Activated CD8-positive, alpha-beta T cell treated with anti-CD3 and anti-CD28 coated beads, Interleukin-2, amount 10 ng/mL, durations not matched to agents 7 days and 5 days (primary cell): Measurements from ENCODE around the gene UBE2J2. TPM values are rescaled to one million over a fixed set of nuclear protein-coding genes. Genes with fewer than 3 reads are reported as not detected.

Experiments
- ATAC-seq: fragments of 150-1000 bp; cut with Tn5 transposase; one replicate; pipeline ENCODE4 v1.10.0; 2021; ENCODE audit warnings: moderate library complexity
- CTCF ChIA-PET: fragments of 350-600 bp; sonication (Branson Sonifier 250); formaldehyde crosslinking; loops from one replicate; lab custom pipeline; 2021; ENCODE audit warnings: antibody characterized with exemption; lab: Charles Lee
- POLR2A ChIA-PET: fragments of 350-600 bp; sonication (Branson Sonifier 250); formaldehyde crosslinking; loops from one replicate; lab custom pipeline; 2021; ENCODE audit warnings: antibody characterized with exemption; lab: Charles Lee
- DNase-seq: peaks from one replicate; pipeline ENCODE4 v3.0.0-alpha.2; 2020
- H3K27ac Mint-ChIP-seq: one replicate; pipeline ENCODE4 v1.8.0; 2021; ENCODE audit warnings: mild to moderate bottlenecking, mixed read lengths
- H3K27me3 Mint-ChIP-seq: one replicate; pipeline ENCODE4 v1.8.0; 2021; ENCODE audit warnings: low read depth, mixed read lengths
- H3K36me3 Mint-ChIP-seq: one replicate; pipeline ENCODE4 v1.8.0; 2021; ENCODE audit warnings: low read depth, mixed read lengths
- H3K4me1 Mint-ChIP-seq: one replicate; pipeline ENCODE4 v1.8.0; 2021; ENCODE audit warnings: low read depth, mixed read lengths
- H3K4me3 Mint-ChIP-seq: one replicate; pipeline ENCODE4 v1.8.0; 2021; ENCODE audit warnings: mild to moderate bottlenecking, mixed read lengths
- H3K9me3 Mint-ChIP-seq: one replicate; pipeline ENCODE4 v1.8.0; 2022; ENCODE audit warnings: mixed read lengths; ENCODE audit not compliant: insufficient read depth
- total RNA-seq, 2 experiments: library from RNA; stranded (reverse); gene quantifications; one replicate each; pipeline ENCODE4 v1.2.3, GENCODE V29; 2021

UBE2J2 gene
- total RNA-seq, 2 experiments from 2014 or later = 62.3 to 67.5 TPM

DNA sequence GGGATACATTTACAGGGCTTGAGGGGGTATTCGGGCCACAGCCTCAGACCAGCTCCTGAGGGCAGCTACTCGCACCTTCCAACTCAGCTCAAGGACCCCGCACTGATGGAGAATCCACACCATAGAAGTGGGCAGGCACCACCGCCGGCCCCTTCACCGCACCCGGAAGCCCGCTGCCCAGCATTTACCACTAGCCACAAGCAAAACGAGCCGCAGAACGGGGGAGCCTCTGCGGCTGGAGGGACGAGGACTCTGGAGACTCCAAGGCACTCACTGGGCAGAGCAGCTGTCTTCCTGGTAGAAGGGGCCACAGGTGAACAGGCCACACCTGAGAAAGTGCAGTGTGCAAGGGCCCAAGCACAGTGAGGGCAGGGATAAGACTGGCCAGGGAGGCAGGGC is 5.4 kb downstream of the UBE2J2 start:
- ChIA-PET POLR2A (no interaction called here), CTCF (interaction anchor here (1.0 kb wide), 1 partner anchor 146 kb away, joined by 4 read pairs; no protein-coding TSS in a partner anchor)
- H3K9me3 Mint-ChIP-seq = no peaks in the 10 kb centered on the region
- H3K27me3 Mint-ChIP-seq = no peaks in the 10 kb centered on the region
- no peak overlapping the region for H3K4me3 Mint-ChIP-seq
- DNase-seq (no peak), ATAC-seq (no peak)
- H3K4me1 Mint-ChIP-seq = peaks cover 38% of the 10 kb centered on the region
- peaks cover 46% of the 10 kb centered on the region for H3K36me3 Mint-ChIP-seq
- no peak overlapping the region for H3K27ac Mint-ChIP-seq

- no peak overlapping the region for H3K4me3 Mint-ChIP-seq
- CTCF ChIA-PET = interaction anchor here (1.0 kb wide), 1 partner anchor 145 kb away, joined by 4 read pairs; no protein-coding TSS in a partner anchor
These were observed 6.0 kb downstream of the UBE2J2 start for GRCh38 chr1:1267488-1268283.

DNA sequence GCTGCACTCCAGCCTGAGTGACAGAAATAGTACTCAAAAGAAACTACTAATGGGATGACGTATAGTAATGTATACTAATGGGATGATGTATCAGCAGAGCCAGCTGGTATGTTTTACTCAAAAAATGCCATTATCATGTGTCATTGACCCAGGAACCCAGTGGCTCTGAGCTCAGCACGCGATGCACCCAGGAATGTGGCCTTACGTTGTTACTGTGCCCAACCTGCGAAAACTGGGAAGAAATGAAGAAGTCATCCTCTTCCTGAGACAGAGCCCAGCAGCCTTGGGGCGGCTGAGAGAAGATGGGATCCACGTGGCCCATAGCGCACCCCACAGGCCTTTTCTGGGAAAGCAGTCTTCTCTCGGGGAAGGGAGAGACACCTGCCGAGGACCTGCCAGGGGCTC is 8.8 kb downstream of the UBE2J2 start:
- CTCF ChIA-PET = interaction anchor here (0.8 to 1.9 kb wide), 2 partner anchors 14 to 143 kb away, joined by 3 to 9 read pairs; no protein-coding TSS in a partner anchor
- POLR2A ChIA-PET = interaction anchor here (1.0 kb wide), 1 partner anchor 143 kb away, joined by 3 read pairs; no protein-coding TSS in a partner anchor
- Mint-ChIP-seq H3K9me3 (no peaks in the 10 kb centered on the region), H3K36me3 (peaks cover 43% of the 10 kb centered on the region), H3K4me3 (no peak overlapping the region), H3K27ac (no peak overlapping the region), H3K4me1 (peaks cover 14% of the 10 kb centered on the region), H3K27me3 (no peaks in the 10 kb centered on the region)
- ATAC-seq (no peak), DNase-seq (no peak)

More at GRCh38 chr1:1267488-1268283, 6.0 kb downstream of the UBE2J2 start:
- Mint-ChIP-seq H3K9me3 (no peaks in the 10 kb centered on the region), H3K27me3 (no peaks in the 10 kb centered on the region), H3K36me3 (peaks cover 48% of the 10 kb centered on the region), H3K27ac (no peak overlapping the region), H3K4me1 (peaks cover 34% of the 10 kb centered on the region)
- ATAC-seq (no peak), DNase-seq (no peak)
- POLR2A ChIA-PET = no interaction called here

DNA sequence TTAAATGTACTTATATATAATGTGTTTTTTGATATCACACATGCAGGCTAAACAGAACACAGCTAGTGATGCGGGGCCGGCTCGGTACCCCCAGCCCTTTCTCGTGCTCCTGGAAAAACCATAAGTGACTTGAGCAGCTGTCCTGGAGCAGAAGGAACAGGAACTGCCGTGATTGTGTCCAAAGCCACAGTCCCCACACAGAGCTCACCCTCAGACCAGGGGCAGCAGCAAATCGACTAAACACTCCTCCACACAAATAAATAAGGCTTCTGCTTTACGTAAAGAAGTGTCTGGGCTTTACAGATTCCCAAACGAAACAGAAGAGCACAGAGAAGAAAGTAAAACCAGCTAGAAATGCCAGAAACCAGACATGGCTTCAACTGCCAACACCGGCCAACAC is 9.6 kb downstream of the UBE2J2 start:
- no peak overlapping the region for H3K4me3 Mint-ChIP-seq
- ATAC-seq (no peak), DNase-seq (no peak)
- H3K27me3 Mint-ChIP-seq = no peaks in the 10 kb centered on the region
- CTCF ChIA-PET = interaction anchor here (0.8 to 1.9 kb wide), 2 partner anchors 14 to 142 kb away, joined by 3 to 9 read pairs; no protein-coding TSS in a partner anchor
- POLR2A ChIA-PET = interaction anchor here (0.6 kb wide), 2 partner anchors 9 to 47 kb away, joined by 3 read pairs; no protein-coding TSS in a partner anchor
- H3K4me1 Mint-ChIP-seq = peaks cover 11% of the 10 kb centered on the region
- H3K9me3 Mint-ChIP-seq = no peaks in the 10 kb centered on the region
- H3K36me3 Mint-ChIP-seq = peaks cover 47% of the 10 kb centered on the region
- H3K27ac Mint-ChIP-seq = no peak overlapping the region

DNA sequence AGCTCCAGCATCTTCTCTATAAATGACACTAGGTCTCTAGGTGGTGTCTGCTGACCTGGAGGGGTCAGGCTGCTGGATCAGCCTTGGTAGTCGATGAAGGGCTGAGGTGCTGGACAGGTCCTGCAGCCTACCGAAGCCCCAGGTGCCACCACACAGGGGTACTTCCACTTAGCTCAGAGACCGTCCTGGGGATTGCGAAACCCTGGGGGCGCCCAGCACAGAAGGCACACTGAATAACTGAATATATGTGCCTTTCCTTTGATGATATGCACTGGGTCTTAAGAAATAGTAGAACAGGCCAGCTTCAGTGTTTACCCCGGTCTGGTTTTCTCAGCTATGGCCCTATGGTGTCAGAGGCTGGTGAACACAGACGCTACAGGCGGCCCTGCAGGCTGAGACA is 10.9 kb downstream of the UBE2J2 start:
- ATAC-seq (no peak), DNase-seq (no peak)
- Mint-ChIP-seq H3K4me3 (no peak overlapping the region), H3K27me3 (no peaks in the 10 kb centered on the region), H3K36me3 (peaks cover 52% of the 10 kb centered on the region), H3K27ac (no peak overlapping the region), H3K9me3 (no peaks in the 10 kb centered on the region), H3K4me1 (peaks cover 11% of the 10 kb centered on the region)
- CTCF ChIA-PET = no interaction called here
- POLR2A ChIA-PET = no interaction called here

GRCh38 chr1:1262071-1262470 is 11.6 kb downstream of the UBE2J2 start:
- ChIA-PET POLR2A (no interaction called here), CTCF (interaction anchor here (1.3 to 1.7 kb wide), 2 partner anchors 11 to 30 kb away, joined by 4 to 6 read pairs; no protein-coding TSS in a partner anchor)
- Mint-ChIP-seq H3K4me3 (no peak overlapping the region), H3K27me3 (no peaks in the 10 kb centered on the region), H3K9me3 (no peaks in the 10 kb centered on the region), H3K4me1 (peaks cover 11% of the 10 kb centered on the region), H3K27ac (no peak overlapping the region), H3K36me3 (peaks cover 52% of the 10 kb centered on the region)
- DNase-seq = no peak
- ATAC-seq = no peak

DNA sequence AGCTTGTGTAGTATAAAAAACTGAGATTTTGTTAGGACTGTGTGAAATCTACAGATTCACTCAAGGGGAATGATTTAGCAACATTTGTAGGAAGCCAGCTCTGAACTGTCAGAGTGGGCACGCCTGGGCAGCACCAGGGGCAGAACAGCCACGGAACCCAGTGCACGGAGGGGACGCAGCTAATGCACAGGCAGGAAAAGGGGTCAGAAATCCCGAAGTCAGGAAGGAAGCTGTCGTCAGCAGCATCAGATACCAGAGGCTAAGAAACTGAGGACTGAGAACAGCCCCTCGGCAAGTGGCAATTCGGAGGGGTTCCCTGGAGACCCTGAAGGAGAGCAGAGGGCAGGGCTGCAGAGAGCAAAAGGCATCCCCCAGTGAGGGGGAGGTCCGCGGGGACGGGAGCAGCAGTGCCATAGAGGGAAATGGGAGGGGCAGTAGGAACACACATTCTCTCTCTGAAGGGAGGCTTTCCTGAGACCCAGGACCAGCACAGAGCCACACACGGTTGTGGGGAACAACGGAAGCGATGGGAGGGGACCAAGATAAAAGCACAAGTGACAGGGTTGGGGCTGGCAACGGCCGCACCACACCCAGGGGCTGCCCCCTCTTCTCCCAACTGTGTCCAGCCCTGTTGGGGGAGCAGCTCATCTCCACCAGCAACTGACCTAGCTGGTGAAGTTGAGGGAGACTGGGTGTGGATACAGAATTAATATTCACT is 12.7 kb downstream of the UBE2J2 start:
- Mint-ChIP-seq H3K27ac (peak overlapping the region; percentile 69), H3K27me3 (no peaks in the 10 kb centered on the region), H3K36me3 (peaks cover 52% of the 10 kb centered on the region), H3K9me3 (no peaks in the 10 kb centered on the region), H3K4me1 (peaks cover 11% of the 10 kb centered on the region), H3K4me3 (peak overlapping the region; percentile 15)
- ATAC-seq = peak; percentile 54
- DNase-seq = no peak
- ChIA-PET CTCF (interaction anchor here (1.3 to 1.7 kb wide), 2 partner anchors 10 to 31 kb away, joined by 4 to 6 read pairs; no protein-coding TSS in a partner anchor), POLR2A (interaction anchor here (1.0 kb wide), 1 partner anchor 10 kb away, joined by 3 read pairs; no protein-coding TSS in a partner anchor)

- DNase-seq = no peak
- H3K4me1 Mint-ChIP-seq = peaks cover 9% of the 10 kb centered on the region
- no peaks in the 10 kb centered on the region for H3K27me3 Mint-ChIP-seq
- ChIA-PET POLR2A (interaction anchor here (1.0 kb wide), 1 partner anchor 9 kb away, joined by 3 read pairs; no protein-coding TSS in a partner anchor), CTCF (interaction anchor here (1.7 kb wide), 1 partner anchor 9 kb away, joined by 6 read pairs; no protein-coding TSS in a partner anchor)
- no peak overlapping the region for H3K4me3 Mint-ChIP-seq
- peak overlapping the region; percentile 69 for H3K27ac Mint-ChIP-seq
- ATAC-seq = no peak
- H3K9me3 Mint-ChIP-seq = no peaks in the 10 kb centered on the region
- peaks cover 53% of the 10 kb centered on the region for H3K36me3 Mint-ChIP-seq
These were observed 13.6 kb downstream of the UBE2J2 start for GRCh38 chr1:1259951-1260600.

DNA sequence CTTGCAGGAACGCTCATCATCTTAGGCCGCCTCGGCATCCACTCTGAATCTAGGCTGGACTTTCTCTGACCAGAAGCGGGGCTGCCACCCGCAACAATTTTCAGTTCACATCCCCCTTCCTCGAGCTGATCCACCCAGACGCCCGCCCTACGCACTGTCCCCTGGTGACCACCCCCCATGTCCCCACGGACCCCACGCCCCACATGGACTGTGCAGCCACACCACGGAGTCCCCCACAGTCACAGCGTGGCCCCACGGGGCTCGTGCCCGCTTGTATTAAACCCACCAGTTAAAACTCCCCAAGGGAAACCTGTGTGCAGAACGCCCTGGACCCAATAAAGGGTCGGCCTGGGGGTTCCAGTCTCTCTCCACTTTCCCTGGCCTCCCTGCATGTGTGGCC is 14.1 kb downstream of the UBE2J2 start:
- peaks cover 9% of the 10 kb centered on the region for H3K4me1 Mint-ChIP-seq
- no peak for DNase-seq
- no peaks in the 10 kb centered on the region for H3K9me3 Mint-ChIP-seq
- ATAC-seq = no peak
- ChIA-PET CTCF (no interaction called here), POLR2A (no interaction called here)
- H3K4me3 Mint-ChIP-seq = no peak overlapping the region
- peaks cover 54% of the 10 kb centered on the region for H3K36me3 Mint-ChIP-seq
- peak overlapping the region; percentile 19 for H3K27ac Mint-ChIP-seq
- no peaks in the 10 kb centered on the region for H3K27me3 Mint-ChIP-seq

GRCh38 chr1:1259119-1259488 is 14.6 kb downstream of the UBE2J2 start:
- no peak overlapping the region for H3K27ac Mint-ChIP-seq

More at GRCh38 chr1:1259119-1259488, 14.6 kb downstream of the UBE2J2 start:
- ATAC-seq (no peak), DNase-seq (no peak)
- H3K9me3 Mint-ChIP-seq = no peaks in the 10 kb centered on the region
- peaks cover 53% of the 10 kb centered on the region for H3K36me3 Mint-ChIP-seq
- no peak overlapping the region for H3K4me3 Mint-ChIP-seq
- H3K4me1 Mint-ChIP-seq = peaks cover 9% of the 10 kb centered on the region
- ChIA-PET CTCF (no interaction called here), POLR2A (no interaction called here)
- no peaks in the 10 kb centered on the region for H3K27me3 Mint-ChIP-seq
